Panc1 (cell line): ENCODE results near the gene PAQR4. TPM values are rescaled to one million over a fixed set of nuclear protein-coding genes. Genes with fewer than 3 reads are reported as not detected.

ENCODE experiments used
- ATAC-seq: fragments of 200-7000 bp; cut with Tn5 transposase; 2 replicates; pipeline ENCODE4 v1.9.1; 2020; ENCODE audit warnings: mild to moderate bottlenecking, moderate library complexity
- BruUV-seq: library from RNA; stranded (reverse); fragments of 400-500 nt; replicated peaks from 2 replicates; lab custom pipeline; 2021; lab: Mats Ljungman, UMichigan
- CTCF ChIA-PET: fragments of 300-600 bp; sonication (Branson Sonifier 250); formaldehyde crosslinking; loops from one replicate; lab custom pipeline; 2022; ENCODE audit warnings: antibody characterized with exemption; lab: Charles Lee
- POLR2A ChIA-PET: fragments of 300-600 bp; sonication (Branson Sonifier 250); formaldehyde crosslinking; loops from one replicate; lab custom pipeline; 2022; ENCODE audit warnings: antibody characterized with exemption; lab: Charles Lee
- DNase-seq: peaks from one replicate; pipeline ENCODE4 v3.0.0-alpha.2; 2010; ENCODE audit warnings: low read depth, low spot score
- H3K27ac ChIP-seq: 2 replicates; pipeline ENCODE4 v1.5.1; 2011; ENCODE audit warnings: mild to moderate bottlenecking, low read length, inconsistent platforms
- H3K27me3 ChIP-seq: fragments of 200-500 bp; sonication (Bioruptor generic); 2 replicates; pipeline ENCODE4 v1.6.0; 2014; ENCODE audit warnings: low read length, inconsistent platforms; ENCODE audit not compliant: control insufficient read depth, insufficient read depth
- H3K36me3 ChIP-seq: fragments of 200-500 bp; sonication (Bioruptor generic); 2 replicates; pipeline ENCODE4 v1.5.1; 2014; ENCODE audit warnings: inconsistent platforms, mild to moderate bottlenecking, low read length, moderate library complexity; ENCODE audit not compliant: control insufficient read depth, insufficient read depth
- H3K4me1 ChIP-seq: 2 replicates; pipeline ENCODE4 v1.5.1; 2011; ENCODE audit warnings: inconsistent platforms, mild to moderate bottlenecking, low read length, moderate library complexity; ENCODE audit not compliant: control insufficient read depth, insufficient read depth
- H3K4me3 ChIP-seq, 2 experiments: 2 replicates each; pipeline ENCODE4 v1.5.1; 2011 to 2012; ENCODE audit warnings: low read depth in 2 of 2, low read length in 2 of 2, mild to moderate bottlenecking in 2 of 2, inconsistent platforms in 1 of 2, moderate library complexity in 1 of 2
- H3K9me3 ChIP-seq: fragments of 200-500 bp; sonication (Bioruptor generic); 2 replicates; pipeline ENCODE4 v1.5.1; 2014; ENCODE audit warnings: low read depth, mild to moderate bottlenecking, inconsistent platforms, low read length, moderate library complexity; ENCODE audit not compliant: control insufficient read depth, insufficient read depth
- CTCF ChIP-seq: fragments of 450-650 bp; IDR thresholded peaks from 2 replicates; pipeline ENCODE4 v1.5.1; 2017; ENCODE audit warnings: mild to moderate bottlenecking
- POLR2AphosphoS5 ChIP-seq: IDR thresholded peaks from 2 replicates; pipeline ENCODE4 v1.6.1; 2012; ENCODE audit warnings: mild to moderate bottlenecking, low read depth, low read length, moderate library complexity
- SIN3A ChIP-seq: IDR thresholded peaks from 2 replicates; pipeline ENCODE4 v1.6.1; 2012; ENCODE audit warnings: low read depth, mild to moderate bottlenecking, low read length, moderate library complexity, borderline replicate concordance; ENCODE audit not compliant: insufficient read depth
- TCF7L2 ChIP-seq: IDR thresholded peaks from 2 replicates; pipeline ENCODE4 v1.6.1; 2011; ENCODE audit warnings: mild to moderate bottlenecking, low read depth, low read length, inconsistent platforms
- in situ Hi-C: cut with HindIII; loops from 2 replicates; pipeline ENCODE4 v1.10.0; 2016; ENCODE audit warnings: low sequenced_read_pairs, low pct_unique_long_range_greater_than_20kb
- intact Hi-C: fragments of 100-400 bp; cut with micrococcal nuclease; formaldehyde crosslinking; loops from one replicate; pipeline ENCODE4 v1.10.0; 2022; ENCODE audit not compliant: unreplicated experiment
- total RNA-seq: library from RNA; stranded (reverse); gene quantifications from one replicate; pipeline ENCODE4 v1.2.1, GENCODE V29; 2021; ENCODE audit not compliant: unreplicated experiment
- TF ChIP-seq, protein P1 (sequence below), 2 experiments: IDR thresholded peaks; 2 replicates each; pipeline ENCODE4 v1.6.1; 2011 to 2012; ENCODE audit warnings: low read depth in 2 of 2, control low read depth in 1 of 2, low read length in 1 of 2, mild to moderate bottlenecking in 1 of 2, moderate library complexity in 1 of 2; ENCODE audit not compliant: insufficient read depth in 1 of 2

PAQR4 gene
- total RNA-seq, 1 experiment from 2014 or later = 51.8 TPM

DNA sequence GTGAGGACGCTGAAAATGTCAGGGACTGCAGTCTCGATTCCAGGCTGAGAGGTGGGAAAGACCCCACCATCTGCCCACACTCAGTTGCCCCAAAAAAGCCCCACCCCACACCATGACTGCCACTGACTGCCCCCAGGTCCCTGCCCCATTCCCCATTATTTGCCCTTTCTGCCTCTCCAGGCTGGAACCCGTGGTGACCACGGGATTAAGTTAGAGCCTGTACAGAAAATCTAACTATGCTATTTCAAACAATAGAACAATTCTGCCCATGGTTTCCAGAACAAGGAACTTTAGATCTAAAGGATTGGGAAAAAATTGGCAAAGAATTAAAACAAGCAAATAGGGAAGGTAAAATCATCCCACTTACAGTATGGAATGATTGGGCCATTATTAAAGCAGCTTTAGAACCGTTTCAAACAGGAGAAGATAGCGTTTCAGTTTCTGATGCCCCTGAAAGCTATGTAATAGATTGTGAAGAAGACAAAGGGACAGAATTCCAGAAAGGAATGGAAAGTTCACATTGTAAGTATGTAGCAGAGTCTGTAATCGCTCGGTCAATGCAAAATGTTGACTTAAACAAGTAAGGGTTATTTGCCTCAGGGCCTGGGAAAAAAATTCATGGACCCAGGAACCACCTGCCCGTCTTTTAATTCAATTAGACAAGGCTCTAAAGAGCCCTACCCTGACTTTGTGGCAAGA lies 43.0 kb upstream of the PAQR4 start:
- DNase-seq (no peak), ATAC-seq (no peak)
- intact Hi-C loops = no loop called here
- in situ Hi-C loops = no loop called here
- Histone ChIP-seq H3K27ac (no peak overlapping the region), H3K4me1 (no peaks in the 10 kb centered on the region), H3K36me3 (peaks cover 4% of the 10 kb centered on the region; the same call in 1 of the 2 replicates), H3K9me3 (no peaks in the 10 kb centered on the region), H3K4me3 (no peak overlapping the region), H3K27me3 (no peaks in the 10 kb centered on the region)
- ChIA-PET POLR2A (interaction anchor here (0.5 kb wide), 1 partner anchor 7 kb away, joined by 3 read pairs; no protein-coding TSS in a partner anchor), CTCF (interaction anchor here (0.6 to 1.2 kb wide), 6 partner anchors 10 to 1177 kb away, joined by 3 to 10 read pairs (median 5); partner anchors contain the start of gene FLYWCH1)
- TF ChIP-seq, protein P1, sequence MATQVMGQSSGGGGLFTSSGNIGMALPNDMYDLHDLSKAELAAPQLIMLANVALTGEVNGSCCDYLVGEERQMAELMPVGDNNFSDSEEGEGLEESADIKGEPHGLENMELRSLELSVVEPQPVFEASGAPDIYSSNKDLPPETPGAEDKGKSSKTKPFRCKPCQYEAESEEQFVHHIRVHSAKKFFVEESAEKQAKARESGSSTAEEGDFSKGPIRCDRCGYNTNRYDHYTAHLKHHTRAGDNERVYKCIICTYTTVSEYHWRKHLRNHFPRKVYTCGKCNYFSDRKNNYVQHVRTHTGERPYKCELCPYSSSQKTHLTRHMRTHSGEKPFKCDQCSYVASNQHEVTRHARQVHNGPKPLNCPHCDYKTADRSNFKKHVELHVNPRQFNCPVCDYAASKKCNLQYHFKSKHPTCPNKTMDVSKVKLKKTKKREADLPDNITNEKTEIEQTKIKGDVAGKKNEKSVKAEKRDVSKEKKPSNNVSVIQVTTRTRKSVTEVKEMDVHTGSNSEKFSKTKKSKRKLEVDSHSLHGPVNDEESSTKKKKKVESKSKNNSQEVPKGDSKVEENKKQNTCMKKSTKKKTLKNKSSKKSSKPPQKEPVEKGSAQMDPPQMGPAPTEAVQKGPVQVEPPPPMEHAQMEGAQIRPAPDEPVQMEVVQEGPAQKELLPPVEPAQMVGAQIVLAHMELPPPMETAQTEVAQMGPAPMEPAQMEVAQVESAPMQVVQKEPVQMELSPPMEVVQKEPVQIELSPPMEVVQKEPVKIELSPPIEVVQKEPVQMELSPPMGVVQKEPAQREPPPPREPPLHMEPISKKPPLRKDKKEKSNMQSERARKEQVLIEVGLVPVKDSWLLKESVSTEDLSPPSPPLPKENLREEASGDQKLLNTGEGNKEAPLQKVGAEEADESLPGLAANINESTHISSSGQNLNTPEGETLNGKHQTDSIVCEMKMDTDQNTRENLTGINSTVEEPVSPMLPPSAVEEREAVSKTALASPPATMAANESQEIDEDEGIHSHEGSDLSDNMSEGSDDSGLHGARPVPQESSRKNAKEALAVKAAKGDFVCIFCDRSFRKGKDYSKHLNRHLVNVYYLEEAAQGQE (IDR thresholded peaks at IDR 0.05; ENCODE audit: insufficient read depth in 1 of 2, low read depth in 2 of 2, low read length in 1 of 2) = no peak
- TF ChIP-seq SIN3A (no peak), CTCF (no peak), TCF7L2 (no peak), POLR2AphosphoS5 (no peak)
- BruUV-seq = no TSS peak

DNA sequence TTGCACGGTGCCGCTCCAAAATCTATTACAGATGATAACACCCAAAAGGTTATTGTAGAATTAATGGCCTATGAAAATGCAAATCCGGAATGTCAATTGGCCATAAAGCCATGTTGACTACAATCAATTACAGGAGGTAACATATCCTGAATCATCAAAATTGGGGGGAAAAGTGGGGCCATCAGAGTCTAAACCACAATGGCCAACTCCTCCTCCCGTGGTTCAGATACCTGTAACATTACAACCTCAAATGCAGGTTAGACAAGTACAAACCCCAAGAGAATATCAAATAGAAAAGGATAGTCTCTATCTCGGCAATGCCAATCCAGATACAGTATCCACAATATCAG lies 42.5 kb upstream of the PAQR4 start:
- Histone ChIP-seq H3K4me3 (peak overlapping the region in 1 of 2 experiments; percentile 37; a peak in 2 of 4 replicates), H3K4me1 (no peaks in the 10 kb centered on the region), H3K36me3 (peaks cover 4% of the 10 kb centered on the region; the same call in 1 of the 2 replicates), H3K27me3 (no peaks in the 10 kb centered on the region), H3K9me3 (no peaks in the 10 kb centered on the region), H3K27ac (no peak overlapping the region)
- ChIA-PET POLR2A (interaction anchor here (0.5 kb wide), 1 partner anchor 8 kb away, joined by 3 read pairs; no protein-coding TSS in a partner anchor), CTCF (interaction anchor here (0.6 to 1.2 kb wide), 6 partner anchors 10 to 1177 kb away, joined by 3 to 10 read pairs (median 5); partner anchors contain the start of gene FLYWCH1)
- BruUV-seq = no TSS peak
- no peak for DNase-seq
- TF ChIP-seq CTCF = no peak
- no peak for TF ChIP-seq SIN3A
- TF ChIP-seq, protein P1 (IDR thresholded peaks at IDR 0.05; ENCODE audit: insufficient read depth in 1 of 2, low read depth in 2 of 2, low read length in 1 of 2) = no peak
- no peak for TF ChIP-seq POLR2AphosphoS5
- TF ChIP-seq TCF7L2 = no peak
- intact Hi-C loops (no loop called here), in situ Hi-C loops (no loop called here)
- ATAC-seq = peak; percentile 20
